K562 (cell line): Measurements from ENCODE around the gene USP20. TPM values are rescaled to one million over a fixed set of nuclear protein-coding genes. Genes with fewer than 3 reads are reported as not detected.
A peak's percentile ranks its signal among the peaks of the same experiment; 100 is the strongest.

ENCODE experiments used
- BRD4 ChIP-seq: fragments of 200-600 bp; sonication (generic); IDR thresholded peaks from 2 replicates; pipeline ENCODE4 v1.6.1; 2017; ENCODE audit warnings: inconsistent platforms
- CAMTA2 ChIP-seq: fragments of 250-450 bp; sonication (Bioruptor Pico); conservative IDR thresholded peaks from 2 replicates; pipeline ENCODE4 v1.5.1; 2022
- NFE2 ChIP-seq: IDR thresholded peaks from 2 replicates; pipeline ENCODE4 v1.6.1; 2014; ENCODE audit warnings: antibody characterized with exemption, low read depth
- NR2C1 ChIP-seq, 2 experiments: fragments of 450-650 bp; IDR thresholded peaks; 2 replicates each; pipeline ENCODE4 v1.6.1; 2017; ENCODE audit warnings: mild to moderate bottlenecking in 2 of 2, antibody characterized with exemption in 1 of 2, inconsistent platforms in 1 of 2, missing compliant biosample characterization in 1 of 2, missing genetic modification characterization in 1 of 2
- PTRF ChIP-seq: fragments of 450-650 bp; IDR thresholded peaks from 2 replicates; pipeline ENCODE4 v1.6.1; 2016; ENCODE audit warnings: mild to moderate bottlenecking, missing genetic modification characterization, missing compliant biosample characterization
- TAF1 ChIP-seq: IDR thresholded peaks from 2 replicates; pipeline ENCODE4 v1.6.1; 2011; ENCODE audit warnings: mild to moderate bottlenecking, low read length, moderate library complexity; ENCODE audit not compliant: insufficient read depth, control insufficient read depth, severe bottlenecking; ENCODE audit errors: extremely low read depth
- ZNF311 ChIP-seq: fragments of 250-450 bp; sonication (Bioruptor Pico); IDR thresholded peaks from 2 replicates; pipeline ENCODE4 v1.4.0; 2020; ENCODE audit warnings: mild to moderate bottlenecking, moderate library complexity
- polyA plus RNA-seq, 8 experiments: library from polyadenylated mRNA; depleted of rRNA in 4 of 8; stranded (reverse) in 5 of 8; unstranded in 3 of 8; fragments of >200 nt; fragmentation: Nextera tagmentation in 2 of 8; fragmentation: Illumina TruSeq in 1 of 8; extraction: Ambion mirVana in 2 of 8; extraction: Trizol in 1 of 8; gene quantifications; 2 replicates each; pipeline versions ENCODE4 v1.2.1 to v1.2.3, GENCODE V29; 2011 to 2014; ENCODE audit warnings: inconsistent platforms in 1 of 8, missing spikeins in 1 of 8
- total RNA-seq, 7 experiments: library from RNA; depleted of rRNA in 6 of 7; stranded (reverse); fragments of >200 nt in 6 of 7; fragmentation: Illumina TruSeq in 2 of 7; extraction: Trizol in 2 of 7; gene quantifications; 2 replicates each; pipeline versions ENCODE4 v1.2.1 to v1.2.3, GENCODE V29; 2011 to 2021; ENCODE audit warnings: low replicate concordance in 1 of 7
- TF ChIP-seq, protein P1 (sequence below): fragments of 250-450 bp; sonication (Bioruptor Pico); IDR thresholded peaks from 2 replicates; pipeline ENCODE4 v1.5.0; 2021; ENCODE audit warnings: mild to moderate bottlenecking, moderate library complexity
- TF ChIP-seq, protein P2 (sequence below): fragments of 450-650 bp; IDR thresholded peaks from 2 replicates; pipeline ENCODE4 v1.7.1; 2018; ENCODE audit warnings: mild to moderate bottlenecking, low read depth; ENCODE audit not compliant: partially characterized antibody
- TF ChIP-seq, protein P3 (sequence below): sonication (generic); formaldehyde crosslinking; IDR thresholded peaks from 2 replicates; pipeline ENCODE4 v1.8.0; 2022; ENCODE audit warnings: missing genetic modification reagents, mild to moderate bottlenecking, borderline replicate concordance
- TF ChIP-seq, protein P4 (sequence below): fragments of 450-650 bp; IDR thresholded peaks from 2 replicates; pipeline ENCODE4 v1.6.1; 2018; ENCODE audit not compliant: partially characterized antibody

Gene USP20
- total and polyA plus RNA-seq, 9 of the 15 experiments (the other 6 are each of a cell fraction or from before 2014, with no cell fraction given), result 1.9 to 136 (median 49.1) TPM

DNA sequence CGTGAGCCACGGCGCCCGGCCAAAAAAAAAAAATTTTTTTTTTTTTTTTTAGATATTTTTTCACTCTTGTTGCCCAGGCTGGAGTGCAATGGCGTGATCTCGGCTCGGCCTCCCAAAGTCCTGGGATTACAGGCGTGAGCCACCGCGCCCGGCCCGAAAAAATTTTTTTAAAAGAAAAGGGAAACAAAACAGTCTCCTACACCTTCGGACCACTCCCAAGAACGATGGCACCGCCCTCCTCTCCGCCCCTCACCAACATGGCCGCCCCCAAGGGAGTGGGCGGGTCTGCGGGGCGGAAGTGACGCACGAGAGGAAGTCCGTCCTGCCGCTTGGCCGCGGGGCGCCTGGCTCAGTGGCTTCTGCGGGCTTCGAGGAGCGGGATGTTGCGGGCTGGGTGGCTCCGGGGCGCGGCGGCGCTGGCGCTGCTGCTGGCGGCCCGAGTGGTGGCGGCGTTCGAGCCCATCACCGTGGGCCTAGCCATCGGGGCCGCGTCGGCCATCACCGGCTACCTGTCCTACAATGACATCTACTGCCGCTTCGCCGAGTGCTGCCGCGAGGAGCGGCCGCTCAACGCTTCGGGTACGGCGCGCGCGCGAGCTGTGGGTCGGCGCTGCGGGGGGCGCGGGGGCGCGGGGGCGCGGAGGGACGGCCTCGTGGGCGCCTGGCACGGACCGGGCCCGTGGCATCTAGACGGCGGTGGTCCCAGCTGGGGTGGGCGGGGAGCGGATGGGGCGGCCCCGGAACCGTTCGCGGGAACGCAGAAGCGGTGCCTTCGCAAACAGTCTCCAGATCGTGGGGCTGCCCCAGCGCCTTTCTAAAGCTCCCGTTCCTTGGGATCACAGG lies 32.2 kb upstream of the USP20 start, which contains the start of gene TOR1B (continued):
- TF ChIP-seq, protein P1, sequence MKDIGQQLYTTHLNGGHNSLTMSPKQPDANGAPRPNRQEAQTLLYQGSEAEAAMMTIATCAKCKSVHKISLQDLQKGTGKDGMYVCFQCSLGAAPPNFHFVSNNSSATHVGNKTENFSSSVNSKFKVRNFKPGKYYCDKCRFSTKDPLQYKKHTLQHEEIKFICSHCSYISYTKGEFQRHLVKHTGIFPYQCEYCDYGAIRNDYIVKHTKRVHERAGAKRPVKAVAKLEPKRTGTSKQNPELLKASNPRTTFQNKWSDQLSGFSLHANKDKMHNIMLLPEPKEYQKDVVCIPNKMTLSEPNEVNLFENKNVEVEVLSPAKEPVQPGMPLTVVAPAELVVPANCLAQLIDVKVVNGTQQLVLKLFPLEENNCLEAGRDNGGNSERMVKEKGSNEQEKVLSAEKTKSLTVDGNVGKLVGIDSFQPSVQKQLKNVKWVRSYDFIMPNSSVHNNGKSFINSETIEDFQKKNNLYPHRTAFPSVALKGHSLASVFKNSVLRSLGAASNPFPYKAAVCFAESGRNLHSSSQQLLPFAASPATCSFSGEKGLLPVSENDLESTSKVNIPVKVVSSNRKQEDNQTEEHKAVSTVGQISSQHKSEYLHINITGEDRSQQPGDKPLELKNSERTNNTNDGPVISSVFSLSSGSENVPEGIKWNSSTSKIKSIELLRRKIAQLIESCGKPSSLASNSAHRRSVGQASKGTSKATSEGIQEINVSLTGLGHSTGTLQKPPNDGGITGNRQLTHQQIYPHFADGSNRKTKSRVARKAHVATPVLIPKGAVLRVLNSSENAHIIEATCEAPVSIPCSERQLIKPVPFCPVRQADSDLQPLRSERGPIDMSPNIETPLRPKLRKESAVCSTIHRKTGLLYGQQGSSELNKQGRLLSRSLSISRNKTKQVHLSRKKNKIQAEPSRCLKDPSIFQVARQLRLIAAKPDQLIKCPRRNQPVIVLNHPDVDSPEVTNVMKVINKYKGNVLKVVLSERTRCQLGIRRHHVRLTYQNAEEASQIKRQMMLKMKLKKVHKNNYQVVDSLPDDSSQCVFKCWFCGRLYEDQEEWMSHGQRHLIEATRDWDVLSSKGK (CRISPR knock-in tag), result no peak
- TF ChIP-seq, protein P2, sequence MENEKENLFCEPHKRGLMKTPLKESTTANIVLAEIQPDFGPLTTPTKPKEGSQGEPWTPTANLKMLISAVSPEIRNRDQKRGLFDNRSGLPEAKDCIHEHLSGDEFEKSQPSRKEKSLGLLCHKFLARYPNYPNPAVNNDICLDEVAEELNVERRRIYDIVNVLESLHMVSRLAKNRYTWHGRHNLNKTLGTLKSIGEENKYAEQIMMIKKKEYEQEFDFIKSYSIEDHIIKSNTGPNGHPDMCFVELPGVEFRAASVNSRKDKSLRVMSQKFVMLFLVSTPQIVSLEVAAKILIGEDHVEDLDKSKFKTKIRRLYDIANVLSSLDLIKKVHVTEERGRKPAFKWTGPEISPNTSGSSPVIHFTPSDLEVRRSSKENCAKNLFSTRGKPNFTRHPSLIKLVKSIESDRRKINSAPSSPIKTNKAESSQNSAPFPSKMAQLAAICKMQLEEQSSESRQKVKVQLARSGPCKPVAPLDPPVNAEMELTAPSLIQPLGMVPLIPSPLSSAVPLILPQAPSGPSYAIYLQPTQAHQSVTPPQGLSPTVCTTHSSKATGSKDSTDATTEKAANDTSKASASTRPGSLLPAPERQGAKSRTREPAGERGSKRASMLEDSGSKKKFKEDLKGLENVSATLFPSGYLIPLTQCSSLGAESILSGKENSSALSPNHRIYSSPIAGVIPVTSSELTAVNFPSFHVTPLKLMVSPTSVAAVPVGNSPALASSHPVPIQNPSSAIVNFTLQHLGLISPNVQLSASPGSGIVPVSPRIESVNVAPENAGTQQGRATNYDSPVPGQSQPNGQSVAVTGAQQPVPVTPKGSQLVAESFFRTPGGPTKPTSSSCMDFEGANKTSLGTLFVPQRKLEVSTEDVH, result peak; percentile 84
- TF ChIP-seq, protein P3, sequence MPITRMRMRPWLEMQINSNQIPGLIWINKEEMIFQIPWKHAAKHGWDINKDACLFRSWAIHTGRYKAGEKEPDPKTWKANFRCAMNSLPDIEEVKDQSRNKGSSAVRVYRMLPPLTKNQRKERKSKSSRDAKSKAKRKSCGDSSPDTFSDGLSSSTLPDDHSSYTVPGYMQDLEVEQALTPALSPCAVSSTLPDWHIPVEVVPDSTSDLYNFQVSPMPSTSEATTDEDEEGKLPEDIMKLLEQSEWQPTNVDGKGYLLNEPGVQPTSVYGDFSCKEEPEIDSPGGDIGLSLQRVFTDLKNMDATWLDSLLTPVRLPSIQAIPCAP (CRISPR knock-in tag), result no peak
- TF ChIP-seq CAMTA2 (CRISPR knock-in tag) (no peak), NR2C1 (IDR thresholded peaks at IDR 0.05) (no peak), NR2C1 (tag; IDR thresholded peaks at IDR 0.05) (0 out of 2 replicates have a peak, but pooled peaks have one; percentile 22), BRD4 (no peak), PTRF (tag) (no peak), TAF1 (peak; percentile 88), ZNF311 (CRISPR knock-in tag) (no peak), NFE2 (no peak)
- TF ChIP-seq, protein P4, sequence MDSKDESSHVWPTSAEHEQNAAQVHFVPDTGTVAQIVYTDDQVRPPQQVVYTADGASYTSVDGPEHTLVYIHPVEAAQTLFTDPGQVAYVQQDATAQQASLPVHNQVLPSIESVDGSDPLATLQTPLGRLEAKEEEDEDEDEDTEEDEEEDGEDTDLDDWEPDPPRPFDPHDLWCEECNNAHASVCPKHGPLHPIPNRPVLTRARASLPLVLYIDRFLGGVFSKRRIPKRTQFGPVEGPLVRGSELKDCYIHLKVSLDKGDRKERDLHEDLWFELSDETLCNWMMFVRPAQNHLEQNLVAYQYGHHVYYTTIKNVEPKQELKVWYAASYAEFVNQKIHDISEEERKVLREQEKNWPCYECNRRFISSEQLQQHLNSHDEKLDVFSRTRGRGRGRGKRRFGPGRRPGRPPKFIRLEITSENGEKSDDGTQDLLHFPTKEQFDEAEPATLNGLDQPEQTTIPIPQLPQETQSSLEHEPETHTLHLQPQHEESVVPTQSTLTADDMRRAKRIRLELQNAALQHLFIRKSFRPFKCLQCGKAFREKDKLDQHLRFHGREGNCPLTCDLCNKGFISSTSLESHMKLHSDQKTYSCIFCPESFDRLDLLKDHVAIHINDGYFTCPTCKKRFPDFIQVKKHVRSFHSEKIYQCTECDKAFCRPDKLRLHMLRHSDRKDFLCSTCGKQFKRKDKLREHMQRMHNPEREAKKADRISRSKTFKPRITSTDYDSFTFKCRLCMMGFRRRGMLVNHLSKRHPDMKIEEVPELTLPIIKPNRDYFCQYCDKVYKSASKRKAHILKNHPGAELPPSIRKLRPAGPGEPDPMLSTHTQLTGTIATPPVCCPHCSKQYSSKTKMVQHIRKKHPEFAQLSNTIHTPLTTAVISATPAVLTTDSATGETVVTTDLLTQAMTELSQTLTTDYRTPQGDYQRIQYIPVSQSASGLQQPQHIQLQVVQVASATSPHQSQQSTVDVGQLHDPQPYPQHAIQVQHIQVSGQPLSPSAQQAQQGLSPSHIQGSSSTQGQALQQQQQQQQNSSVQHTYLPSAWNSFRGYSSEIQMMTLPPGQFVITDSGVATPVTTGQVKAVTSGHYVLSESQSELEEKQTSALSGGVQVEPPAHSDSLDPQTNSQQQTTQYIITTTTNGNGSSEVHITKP, result peak; percentile 78
